ENCODE measurements around the gene TM4SF20.

DNA sequence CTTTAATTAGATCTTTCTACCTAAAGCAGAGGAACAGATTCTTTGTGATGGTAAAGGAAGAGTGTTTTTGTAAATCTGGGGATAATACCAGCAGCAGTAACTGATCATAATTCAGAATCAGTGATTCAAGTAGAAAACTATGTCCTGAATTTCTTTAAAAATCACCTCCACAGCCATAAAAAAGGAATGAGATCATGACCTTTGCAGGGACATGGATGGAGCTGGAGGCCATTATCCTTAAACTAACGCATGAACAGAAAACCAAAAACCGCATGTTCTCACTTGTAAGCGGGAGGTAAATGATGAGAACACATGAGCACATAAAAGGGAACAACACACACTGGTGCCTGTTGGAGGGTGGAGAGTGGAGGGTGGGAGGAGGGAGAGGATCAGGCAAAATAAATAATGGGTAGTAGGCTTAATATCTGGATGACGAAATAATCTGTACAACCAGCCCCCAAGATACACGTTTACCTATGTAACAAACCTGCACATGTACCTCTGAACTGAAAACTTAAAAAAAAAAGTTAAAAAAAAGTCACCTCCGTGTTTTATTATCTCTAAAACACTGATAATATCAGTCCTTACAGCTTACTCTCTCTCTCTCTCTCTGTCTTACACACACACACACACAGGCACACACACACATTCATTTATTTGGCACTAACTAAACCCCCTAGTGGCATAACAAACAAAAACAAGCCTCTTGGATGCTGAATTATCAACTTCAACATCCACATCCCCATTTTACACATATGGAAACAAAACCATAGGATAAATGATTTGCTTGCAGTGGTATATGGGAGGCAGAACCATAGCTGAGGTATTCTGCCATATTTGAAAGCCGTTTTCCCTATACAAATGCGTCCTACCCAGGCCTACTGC is 1.4 kb downstream of the TM4SF20 start:
- TF ChIP-seq, protein P1, sequence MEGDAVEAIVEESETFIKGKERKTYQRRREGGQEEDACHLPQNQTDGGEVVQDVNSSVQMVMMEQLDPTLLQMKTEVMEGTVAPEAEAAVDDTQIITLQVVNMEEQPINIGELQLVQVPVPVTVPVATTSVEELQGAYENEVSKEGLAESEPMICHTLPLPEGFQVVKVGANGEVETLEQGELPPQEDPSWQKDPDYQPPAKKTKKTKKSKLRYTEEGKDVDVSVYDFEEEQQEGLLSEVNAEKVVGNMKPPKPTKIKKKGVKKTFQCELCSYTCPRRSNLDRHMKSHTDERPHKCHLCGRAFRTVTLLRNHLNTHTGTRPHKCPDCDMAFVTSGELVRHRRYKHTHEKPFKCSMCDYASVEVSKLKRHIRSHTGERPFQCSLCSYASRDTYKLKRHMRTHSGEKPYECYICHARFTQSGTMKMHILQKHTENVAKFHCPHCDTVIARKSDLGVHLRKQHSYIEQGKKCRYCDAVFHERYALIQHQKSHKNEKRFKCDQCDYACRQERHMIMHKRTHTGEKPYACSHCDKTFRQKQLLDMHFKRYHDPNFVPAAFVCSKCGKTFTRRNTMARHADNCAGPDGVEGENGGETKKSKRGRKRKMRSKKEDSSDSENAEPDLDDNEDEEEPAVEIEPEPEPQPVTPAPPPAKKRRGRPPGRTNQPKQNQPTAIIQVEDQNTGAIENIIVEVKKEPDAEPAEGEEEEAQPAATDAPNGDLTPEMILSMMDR (IDR thresholded peaks at IDR 0.05), result no peak
- TF ChIP-seq POLR2A (IDR thresholded peaks at IDR 0.05), result no peak

All from lower leg skin (tissue), 3 donors.